Osteocyte (in vitro differentiated cells): ENCODE measurements around the gene C1QTNF5. TPM values are rescaled to one million over a fixed set of nuclear protein-coding genes. Genes with fewer than 3 reads are reported as not detected.

Source experiments
- DNase-seq: peaks from one replicate; pipeline ENCODE4 v3.0.0; 2021; ENCODE audit warnings: mixed read lengths; ENCODE audit not compliant: unreplicated experiment; ENCODE audit errors: extremely low spot score
- H3K27ac Mint-ChIP-seq: one replicate; pipeline ENCODE4 v1.8.0; 2021; ENCODE audit warnings: mild to moderate bottlenecking, mixed read lengths; ENCODE audit not compliant: unreplicated experiment
- H3K27me3 Mint-ChIP-seq: one replicate; pipeline ENCODE4 v1.8.0; 2021; ENCODE audit warnings: mixed read lengths; ENCODE audit not compliant: unreplicated experiment
- H3K36me3 Mint-ChIP-seq: one replicate; pipeline ENCODE4 v1.8.0; 2021; ENCODE audit warnings: mixed read lengths; ENCODE audit not compliant: unreplicated experiment
- H3K4me1 Mint-ChIP-seq: one replicate; pipeline ENCODE4 v1.8.0; 2021; ENCODE audit warnings: mixed read lengths; ENCODE audit not compliant: unreplicated experiment
- H3K4me3 Mint-ChIP-seq: one replicate; pipeline ENCODE4 v1.8.0; 2021; ENCODE audit warnings: mild to moderate bottlenecking, moderate library complexity, mixed read lengths; ENCODE audit not compliant: unreplicated experiment
- H3K9me3 Mint-ChIP-seq: one replicate; pipeline ENCODE4 v1.8.0; 2021; ENCODE audit warnings: mixed read lengths; ENCODE audit not compliant: unreplicated experiment
- microRNA-seq: library from miRNA; unstranded; fragments of <30 nt; microRNA quantifications from one replicate; pipeline ENCODE4 v1.1.0, GENCODE V29; 2020; ENCODE audit not compliant: unreplicated experiment
- total RNA-seq: library from RNA; stranded (reverse); gene quantifications from 2 replicates; pipeline ENCODE4 v1.2.1, GENCODE V29; 2021
- TF ChIP-seq, protein P1 (sequence below): fragments of 200-600 bp; sonication (generic); IDR thresholded peaks from 2 replicates; pipeline ENCODE4 v1.5.0; 2021; ENCODE audit warnings: antibody characterized with exemption, mild to moderate bottlenecking, moderate library complexity

Gene C1QTNF5
- total RNA-seq, 1 donor from 2014 or later: 8.4 TPM

DNA sequence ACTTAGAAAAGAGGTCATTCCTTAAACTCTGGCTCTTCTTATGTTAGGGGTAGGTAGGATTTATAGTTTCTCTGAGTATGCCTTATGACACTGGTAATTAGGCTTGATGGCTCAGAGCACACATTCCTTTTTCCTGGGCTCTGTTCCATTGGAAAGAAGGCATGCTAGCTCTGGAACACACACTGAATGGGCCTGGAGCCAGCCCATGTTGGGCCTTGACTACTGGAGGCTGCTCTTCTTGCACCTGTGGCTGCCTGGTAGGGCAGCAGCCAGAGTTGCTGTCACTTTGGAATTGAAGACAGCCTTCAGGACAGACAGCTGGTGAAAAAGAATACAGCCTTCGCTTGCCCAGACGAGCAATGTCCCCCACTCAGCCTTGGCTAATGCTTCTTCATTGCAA, 42.0 kb downstream of the C1QTNF5 start:
- H3K9me3 Mint-ChIP-seq: no peaks in the 10 kb centered on the region
- no peaks in the 10 kb centered on the region for H3K4me1 Mint-ChIP-seq
- TF ChIP-seq, protein P1, sequence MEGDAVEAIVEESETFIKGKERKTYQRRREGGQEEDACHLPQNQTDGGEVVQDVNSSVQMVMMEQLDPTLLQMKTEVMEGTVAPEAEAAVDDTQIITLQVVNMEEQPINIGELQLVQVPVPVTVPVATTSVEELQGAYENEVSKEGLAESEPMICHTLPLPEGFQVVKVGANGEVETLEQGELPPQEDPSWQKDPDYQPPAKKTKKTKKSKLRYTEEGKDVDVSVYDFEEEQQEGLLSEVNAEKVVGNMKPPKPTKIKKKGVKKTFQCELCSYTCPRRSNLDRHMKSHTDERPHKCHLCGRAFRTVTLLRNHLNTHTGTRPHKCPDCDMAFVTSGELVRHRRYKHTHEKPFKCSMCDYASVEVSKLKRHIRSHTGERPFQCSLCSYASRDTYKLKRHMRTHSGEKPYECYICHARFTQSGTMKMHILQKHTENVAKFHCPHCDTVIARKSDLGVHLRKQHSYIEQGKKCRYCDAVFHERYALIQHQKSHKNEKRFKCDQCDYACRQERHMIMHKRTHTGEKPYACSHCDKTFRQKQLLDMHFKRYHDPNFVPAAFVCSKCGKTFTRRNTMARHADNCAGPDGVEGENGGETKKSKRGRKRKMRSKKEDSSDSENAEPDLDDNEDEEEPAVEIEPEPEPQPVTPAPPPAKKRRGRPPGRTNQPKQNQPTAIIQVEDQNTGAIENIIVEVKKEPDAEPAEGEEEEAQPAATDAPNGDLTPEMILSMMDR: no peak
- no peak overlapping the region for H3K4me3 Mint-ChIP-seq
- no peak overlapping the region for H3K27ac Mint-ChIP-seq
- peaks cover 42% of the 10 kb centered on the region for H3K36me3 Mint-ChIP-seq
- no peak for DNase-seq
- no peaks in the 10 kb centered on the region for H3K27me3 Mint-ChIP-seq

- H3K4me1 Mint-ChIP-seq: no peaks in the 10 kb centered on the region
- DNase-seq: no peak
- H3K27ac Mint-ChIP-seq: no peak overlapping the region
- TF ChIP-seq, protein P1: no peak
- H3K9me3 Mint-ChIP-seq: no peaks in the 10 kb centered on the region
- peaks cover 39% of the 10 kb centered on the region for H3K36me3 Mint-ChIP-seq
- H3K4me3 Mint-ChIP-seq: no peak overlapping the region
- no peaks in the 10 kb centered on the region for H3K27me3 Mint-ChIP-seq
These were observed 42.7 kb downstream of the C1QTNF5 start for GRCh38 chr11:119297938-119298337.

- no peak for DNase-seq
- Mint-ChIP-seq H3K27me3 (no peaks in the 10 kb centered on the region), H3K4me1 (no peaks in the 10 kb centered on the region), H3K27ac (no peak overlapping the region), H3K4me3 (no peak overlapping the region), H3K36me3 (peaks cover 51% of the 10 kb centered on the region), H3K9me3 (no peaks in the 10 kb centered on the region)
- TF ChIP-seq, protein P1: no peak
These were observed 45.5 kb downstream of the C1QTNF5 start for GRCh38 chr11:119295178-119295577.

- H3K9me3 Mint-ChIP-seq: no peaks in the 10 kb centered on the region
- no peak overlapping the region for H3K4me3 Mint-ChIP-seq
- peaks cover 47% of the 10 kb centered on the region for H3K36me3 Mint-ChIP-seq
- no peaks in the 10 kb centered on the region for H3K4me1 Mint-ChIP-seq
- no peak for DNase-seq
- TF ChIP-seq, protein P1: no peak
- no peak overlapping the region for H3K27ac Mint-ChIP-seq
- H3K27me3 Mint-ChIP-seq: no peaks in the 10 kb centered on the region
These were observed 47.2 kb downstream of the C1QTNF5 start for GRCh38 chr11:119293461-119293860.

GRCh38 chr11:119290894-119291497, 49.7 kb downstream of the C1QTNF5 start:
- Mint-ChIP-seq H3K36me3 (peaks cover 37% of the 10 kb centered on the region), H3K27me3 (no peaks in the 10 kb centered on the region), H3K27ac (no peak overlapping the region), H3K4me3 (no peak overlapping the region), H3K4me1 (no peaks in the 10 kb centered on the region), H3K9me3 (no peaks in the 10 kb centered on the region)
- TF ChIP-seq, protein P1: no peak
- DNase-seq: no peak

Small RNAs within 50 kb of the gene (microRNA-seq; reads per million reads assigned to microRNA genes)
- gene MIR6756: not detected

Other genes with a start within 250 kb of the C1QTNF5 start
- gene DPAGT1, start 239.0 kb downstream of the C1QTNF5 start, total RNA-seq: 44.4 and 45.2 TPM in 2 replicates
- 10.9 and 11.7 TPM in 2 replicates for gene C2CD2L, start 233.5 kb downstream of the C1QTNF5 start, total RNA-seq
- 26.1 and 27.6 TPM in 2 replicates for gene HINFP, start 219.3 kb downstream of the C1QTNF5 start, total RNA-seq
- 0.63 and 0.75 TPM in 2 replicates for gene ABCG4, start 191.8 kb downstream of the C1QTNF5 start, total RNA-seq
- 8.9 and 10.0 TPM in 2 replicates for gene NLRX1, start 172.2 kb downstream of the C1QTNF5 start, total RNA-seq
- not detected in 2 replicates for gene NHERF4, start 155.4 kb downstream of the C1QTNF5 start, total RNA-seq
- 20.8 and 21.7 TPM in 2 replicates for gene CBL, start 134.5 kb downstream of the C1QTNF5 start, total RNA-seq
- gene MCAM, start 23.8 kb downstream of the C1QTNF5 start, total RNA-seq: 74.8 and 74.9 TPM in 2 replicates
- 28.9 and 30.2 TPM in 2 replicates for gene RNF26, start 6.4 kb downstream of the C1QTNF5 start, total RNA-seq
- not detected in 2 replicates for gene MFRP, start 5.8 kb upstream of the C1QTNF5 start, total RNA-seq
- gene USP2, start 40.8 kb upstream of the C1QTNF5 start, total RNA-seq: 0.11 and 0.24 TPM in 2 replicates
- 11.3 and 14.0 TPM in 2 replicates for gene THY1, start 82.3 kb upstream of the C1QTNF5 start, total RNA-seq